HCT116 (cell line): Measurements from ENCODE around the gene NAALADL2.

ENCODE experiments used
- CEBPB ChIP-seq: IDR thresholded peaks from 2 replicates; pipeline ENCODE4 v1.6.1; 2012; ENCODE audit warnings: low read depth
- EZH2 ChIP-seq: fragments of 200-600 bp; sonication (generic); IDR thresholded peaks from 2 replicates; pipeline ENCODE4 v1.6.1; 2017; ENCODE audit warnings: antibody characterized with exemption, mixed run types
- JUND ChIP-seq: IDR thresholded peaks from 2 replicates; pipeline ENCODE4 v1.6.1; 2012
- RAD21 ChIP-seq: IDR thresholded peaks from 2 replicates; pipeline ENCODE4 v1.6.1; 2012; ENCODE audit warnings: low read depth, mild to moderate bottlenecking
- TF ChIP-seq, protein P1 (sequence below), 3 experiments: fragments of 200-600 bp in 1 of 3; sonication (generic) in 1 of 3; IDR thresholded peaks in 2 of 3; conservative IDR thresholded peaks in 1 of 3; 2 replicates each; pipeline ENCODE4 v1.5.1; 2012 to 2017; ENCODE audit warnings: low read depth in 2 of 3, low read length in 2 of 3, antibody characterized with exemption in 1 of 3, borderline replicate concordance in 1 of 3, control low read depth in 1 of 3, mild to moderate bottlenecking in 1 of 3, mixed read lengths in 1 of 3, mixed run types in 1 of 3, moderate library complexity in 1 of 3; ENCODE audit not compliant: insufficient read depth in 1 of 3
- TF ChIP-seq, protein P2 (sequence below): IDR thresholded peaks from 2 replicates; pipeline ENCODE4 v1.6.1; 2012
- TF ChIP-seq, protein P3 (sequence below): IDR thresholded peaks from 2 replicates; pipeline ENCODE4 v1.6.1; 2012; ENCODE audit warnings: low read depth

DNA sequence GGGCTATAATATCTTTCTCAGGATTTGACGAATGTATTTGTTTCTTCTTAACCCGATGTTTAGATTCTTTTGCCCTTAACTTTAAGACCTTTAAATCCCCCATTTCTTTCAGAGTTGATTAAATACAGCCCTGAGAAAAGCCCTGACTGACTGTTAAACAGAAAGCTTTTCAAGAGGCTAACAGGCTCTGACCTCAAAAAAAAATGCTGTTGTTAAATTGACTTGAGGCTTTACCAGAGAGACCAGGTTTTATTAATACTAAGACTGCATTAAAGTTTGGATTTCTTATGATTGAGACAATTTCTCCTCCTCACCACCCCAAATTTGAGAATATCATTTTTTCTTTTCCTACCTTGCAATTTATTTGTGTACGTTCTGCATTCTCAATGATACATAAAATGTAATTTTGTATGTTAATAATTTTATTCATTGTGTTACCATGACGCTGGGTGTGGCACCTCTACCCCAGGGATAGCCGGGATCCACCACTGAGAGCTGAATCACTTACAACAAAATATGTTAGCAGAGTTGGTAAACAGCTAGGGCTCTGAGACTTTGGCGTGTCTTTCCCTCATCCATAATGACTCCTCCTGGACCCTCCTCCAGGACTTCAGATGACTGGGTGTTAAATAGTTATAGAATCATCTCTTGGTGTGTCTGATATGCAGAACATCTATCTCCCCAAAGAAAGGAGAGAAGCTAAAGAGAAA is 753.5 kb downstream of the NAALADL2 start:
- TF ChIP-seq CEBPB (no peak), RAD21 (no peak), JUND (no peak), EZH2 (no peak)
- TF ChIP-seq, protein P1, sequence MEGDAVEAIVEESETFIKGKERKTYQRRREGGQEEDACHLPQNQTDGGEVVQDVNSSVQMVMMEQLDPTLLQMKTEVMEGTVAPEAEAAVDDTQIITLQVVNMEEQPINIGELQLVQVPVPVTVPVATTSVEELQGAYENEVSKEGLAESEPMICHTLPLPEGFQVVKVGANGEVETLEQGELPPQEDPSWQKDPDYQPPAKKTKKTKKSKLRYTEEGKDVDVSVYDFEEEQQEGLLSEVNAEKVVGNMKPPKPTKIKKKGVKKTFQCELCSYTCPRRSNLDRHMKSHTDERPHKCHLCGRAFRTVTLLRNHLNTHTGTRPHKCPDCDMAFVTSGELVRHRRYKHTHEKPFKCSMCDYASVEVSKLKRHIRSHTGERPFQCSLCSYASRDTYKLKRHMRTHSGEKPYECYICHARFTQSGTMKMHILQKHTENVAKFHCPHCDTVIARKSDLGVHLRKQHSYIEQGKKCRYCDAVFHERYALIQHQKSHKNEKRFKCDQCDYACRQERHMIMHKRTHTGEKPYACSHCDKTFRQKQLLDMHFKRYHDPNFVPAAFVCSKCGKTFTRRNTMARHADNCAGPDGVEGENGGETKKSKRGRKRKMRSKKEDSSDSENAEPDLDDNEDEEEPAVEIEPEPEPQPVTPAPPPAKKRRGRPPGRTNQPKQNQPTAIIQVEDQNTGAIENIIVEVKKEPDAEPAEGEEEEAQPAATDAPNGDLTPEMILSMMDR (IDR thresholded peaks at IDR 0.05 in 2 of 3, conservative IDR thresholded peaks at IDR 0.05 in 1 of 3; ENCODE audit: borderline replicate concordance in 1 of 3, insufficient read depth in 1 of 3, low read depth in 2 of 3, low read length in 2 of 3): no peak
- TF ChIP-seq, protein P2, sequence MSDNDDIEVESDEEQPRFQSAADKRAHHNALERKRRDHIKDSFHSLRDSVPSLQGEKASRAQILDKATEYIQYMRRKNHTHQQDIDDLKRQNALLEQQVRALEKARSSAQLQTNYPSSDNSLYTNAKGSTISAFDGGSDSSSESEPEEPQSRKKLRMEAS: no peak
- TF ChIP-seq, protein P3, sequence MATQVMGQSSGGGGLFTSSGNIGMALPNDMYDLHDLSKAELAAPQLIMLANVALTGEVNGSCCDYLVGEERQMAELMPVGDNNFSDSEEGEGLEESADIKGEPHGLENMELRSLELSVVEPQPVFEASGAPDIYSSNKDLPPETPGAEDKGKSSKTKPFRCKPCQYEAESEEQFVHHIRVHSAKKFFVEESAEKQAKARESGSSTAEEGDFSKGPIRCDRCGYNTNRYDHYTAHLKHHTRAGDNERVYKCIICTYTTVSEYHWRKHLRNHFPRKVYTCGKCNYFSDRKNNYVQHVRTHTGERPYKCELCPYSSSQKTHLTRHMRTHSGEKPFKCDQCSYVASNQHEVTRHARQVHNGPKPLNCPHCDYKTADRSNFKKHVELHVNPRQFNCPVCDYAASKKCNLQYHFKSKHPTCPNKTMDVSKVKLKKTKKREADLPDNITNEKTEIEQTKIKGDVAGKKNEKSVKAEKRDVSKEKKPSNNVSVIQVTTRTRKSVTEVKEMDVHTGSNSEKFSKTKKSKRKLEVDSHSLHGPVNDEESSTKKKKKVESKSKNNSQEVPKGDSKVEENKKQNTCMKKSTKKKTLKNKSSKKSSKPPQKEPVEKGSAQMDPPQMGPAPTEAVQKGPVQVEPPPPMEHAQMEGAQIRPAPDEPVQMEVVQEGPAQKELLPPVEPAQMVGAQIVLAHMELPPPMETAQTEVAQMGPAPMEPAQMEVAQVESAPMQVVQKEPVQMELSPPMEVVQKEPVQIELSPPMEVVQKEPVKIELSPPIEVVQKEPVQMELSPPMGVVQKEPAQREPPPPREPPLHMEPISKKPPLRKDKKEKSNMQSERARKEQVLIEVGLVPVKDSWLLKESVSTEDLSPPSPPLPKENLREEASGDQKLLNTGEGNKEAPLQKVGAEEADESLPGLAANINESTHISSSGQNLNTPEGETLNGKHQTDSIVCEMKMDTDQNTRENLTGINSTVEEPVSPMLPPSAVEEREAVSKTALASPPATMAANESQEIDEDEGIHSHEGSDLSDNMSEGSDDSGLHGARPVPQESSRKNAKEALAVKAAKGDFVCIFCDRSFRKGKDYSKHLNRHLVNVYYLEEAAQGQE: no peak
